ENCODE results near the gene BLVRA. TPM values are rescaled to one million over a fixed set of nuclear protein-coding genes. Genes with fewer than 3 reads are reported as not detected.
"Not testable (repeated sequence)": the region's sequence is repeated elsewhere in the genome, so short reads cannot be mapped to it uniquely, and the experiment has no call there.

Gene BLVRA
- total RNA-seq, 3 donors from 2014 or later, result 56.9 to 80.6 (median 62.9) TPM

DNA sequence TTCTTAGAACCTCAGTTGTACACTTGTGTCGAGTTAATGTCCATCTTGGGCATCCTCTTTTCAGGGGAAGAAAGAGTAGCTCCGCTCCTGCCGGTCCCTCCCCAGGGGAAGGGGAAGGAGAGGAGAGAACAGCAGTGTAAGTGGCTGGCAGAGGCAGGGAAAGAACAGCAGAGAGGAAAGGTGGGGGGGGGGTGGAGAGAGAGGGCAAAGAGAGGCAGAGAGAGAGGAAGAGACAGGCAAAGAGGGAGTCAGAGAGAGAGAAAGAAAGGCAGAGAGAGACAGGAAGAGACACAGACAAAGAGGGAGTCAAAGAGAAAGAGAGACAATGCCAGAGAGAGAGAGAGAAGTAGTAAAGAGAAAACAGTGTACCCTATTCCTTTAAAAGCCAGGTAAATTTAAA, 56.9 kb downstream of the BLVRA start:
- Histone ChIP-seq H3K36me3 (no peaks in the 10 kb centered on the region), H3K4me1 (no peaks in the 10 kb centered on the region), H3K9me3 (no peaks in the 10 kb centered on the region), H3K27ac (no peak overlapping the region), H3K4me3 (no peak overlapping the region), H3K27me3 (no peaks in the 10 kb centered on the region)
- intact Hi-C loops (cut with DNase I; ENCODE audit: low total_unique reads), result no loop called here
- DNase-seq (ENCODE audit: low spot score in 2 of 2), result no peak
- no peak for TF ChIP-seq POLR2A (IDR thresholded peaks at IDR 0.05)
- TF ChIP-seq, protein P1, sequence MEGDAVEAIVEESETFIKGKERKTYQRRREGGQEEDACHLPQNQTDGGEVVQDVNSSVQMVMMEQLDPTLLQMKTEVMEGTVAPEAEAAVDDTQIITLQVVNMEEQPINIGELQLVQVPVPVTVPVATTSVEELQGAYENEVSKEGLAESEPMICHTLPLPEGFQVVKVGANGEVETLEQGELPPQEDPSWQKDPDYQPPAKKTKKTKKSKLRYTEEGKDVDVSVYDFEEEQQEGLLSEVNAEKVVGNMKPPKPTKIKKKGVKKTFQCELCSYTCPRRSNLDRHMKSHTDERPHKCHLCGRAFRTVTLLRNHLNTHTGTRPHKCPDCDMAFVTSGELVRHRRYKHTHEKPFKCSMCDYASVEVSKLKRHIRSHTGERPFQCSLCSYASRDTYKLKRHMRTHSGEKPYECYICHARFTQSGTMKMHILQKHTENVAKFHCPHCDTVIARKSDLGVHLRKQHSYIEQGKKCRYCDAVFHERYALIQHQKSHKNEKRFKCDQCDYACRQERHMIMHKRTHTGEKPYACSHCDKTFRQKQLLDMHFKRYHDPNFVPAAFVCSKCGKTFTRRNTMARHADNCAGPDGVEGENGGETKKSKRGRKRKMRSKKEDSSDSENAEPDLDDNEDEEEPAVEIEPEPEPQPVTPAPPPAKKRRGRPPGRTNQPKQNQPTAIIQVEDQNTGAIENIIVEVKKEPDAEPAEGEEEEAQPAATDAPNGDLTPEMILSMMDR (IDR thresholded peaks at IDR 0.05), result no peak
- no peak for TF ChIP-seq POLR2AphosphoS5 (IDR thresholded peaks at IDR 0.05)

DNA sequence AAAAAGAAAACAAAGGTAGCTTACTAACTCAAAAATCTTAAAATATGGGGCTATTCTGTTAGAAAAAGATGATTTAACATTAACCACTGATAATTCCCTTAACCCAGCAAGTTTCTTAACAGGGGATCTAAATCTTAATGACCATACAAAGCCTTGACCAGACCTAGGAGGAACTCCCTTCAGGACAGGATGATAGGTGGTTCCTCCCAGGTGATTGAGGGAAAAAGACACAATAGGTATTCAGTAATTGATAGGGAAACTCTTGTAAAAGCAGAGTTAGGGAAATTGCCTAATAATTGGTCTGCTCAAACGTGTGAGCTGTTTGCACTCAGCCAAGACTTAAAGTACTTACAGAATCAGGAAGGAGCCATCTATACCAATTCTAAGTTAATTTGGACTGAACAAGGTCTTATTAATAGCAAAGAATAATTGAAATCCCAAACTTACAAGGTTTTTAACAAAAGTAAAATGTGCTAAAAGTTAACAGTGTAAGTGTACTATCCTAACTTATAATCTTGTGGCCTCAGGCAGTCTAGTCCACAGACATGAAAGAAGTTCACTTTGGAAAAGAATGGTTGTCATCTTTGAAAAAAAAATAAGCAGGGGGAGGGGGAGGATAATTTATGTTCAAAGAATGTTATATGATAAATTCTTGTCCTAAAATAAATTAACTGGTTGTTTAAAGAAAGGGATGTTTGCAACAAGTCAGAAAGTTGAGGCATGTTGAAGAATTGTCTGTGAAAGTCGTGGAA, 57.7 kb downstream of the BLVRA start:
- H3K36me3 ChIP-seq; H3K9me3 ChIP-seq; intact Hi-C loops (cut with DNase I; ENCODE audit: low total_unique reads); H3K27ac ChIP-seq; DNase-seq (ENCODE audit: low spot score in 2 of 2); H3K27me3 ChIP-seq; H3K4me1 ChIP-seq; H3K4me3 ChIP-seq: not testable (repeated sequence)

DNA sequence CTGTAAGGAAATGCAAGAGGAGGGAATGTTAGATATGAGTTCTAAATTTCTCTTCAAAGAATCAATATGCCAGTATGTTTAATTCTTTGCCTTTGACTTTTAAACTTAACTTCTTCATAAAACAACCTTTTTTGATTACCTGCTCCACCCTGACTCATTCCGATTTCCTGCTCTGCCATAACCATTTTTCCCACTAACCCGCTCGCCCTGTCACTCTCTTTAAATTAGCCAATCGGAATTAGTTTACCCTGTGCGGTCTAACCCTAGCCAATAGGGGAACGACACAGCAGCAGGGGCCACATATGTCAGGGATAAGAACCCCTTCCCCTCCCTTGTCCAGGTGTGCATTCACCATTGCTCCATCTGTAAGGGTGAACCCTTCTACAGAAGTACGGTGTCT, 64.9 kb downstream of the BLVRA start:
- H3K27ac ChIP-seq; intact Hi-C loops (cut with DNase I; ENCODE audit: low total_unique reads); H3K4me1 ChIP-seq; H3K36me3 ChIP-seq; DNase-seq (ENCODE audit: low spot score in 2 of 2); H3K4me3 ChIP-seq; H3K9me3 ChIP-seq; H3K27me3 ChIP-seq: not testable (repeated sequence)

DNA sequence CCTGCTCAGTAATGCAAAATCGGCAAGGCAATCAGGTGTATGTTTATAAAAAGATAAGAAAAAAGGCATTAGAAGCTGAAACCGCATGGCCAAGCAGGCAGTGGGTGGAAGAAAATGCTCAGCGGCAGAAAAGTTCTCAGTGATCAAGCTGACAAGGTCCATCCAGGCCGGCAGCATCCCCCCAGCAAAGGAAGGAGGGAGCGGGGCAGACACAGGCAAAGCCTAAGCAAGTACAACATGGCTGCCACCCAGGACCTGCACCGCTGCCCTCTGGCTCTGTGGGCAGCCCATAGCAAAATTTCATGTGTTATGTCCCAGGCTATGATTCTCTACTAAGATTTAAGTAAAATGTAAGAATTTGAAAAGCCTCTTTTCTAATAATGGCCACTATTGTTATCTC, 65.5 kb downstream of the BLVRA start:
- no peaks in the 10 kb centered on the region for H3K4me1 ChIP-seq
- H3K27me3 ChIP-seq, result no peaks in the 10 kb centered on the region

DNA sequence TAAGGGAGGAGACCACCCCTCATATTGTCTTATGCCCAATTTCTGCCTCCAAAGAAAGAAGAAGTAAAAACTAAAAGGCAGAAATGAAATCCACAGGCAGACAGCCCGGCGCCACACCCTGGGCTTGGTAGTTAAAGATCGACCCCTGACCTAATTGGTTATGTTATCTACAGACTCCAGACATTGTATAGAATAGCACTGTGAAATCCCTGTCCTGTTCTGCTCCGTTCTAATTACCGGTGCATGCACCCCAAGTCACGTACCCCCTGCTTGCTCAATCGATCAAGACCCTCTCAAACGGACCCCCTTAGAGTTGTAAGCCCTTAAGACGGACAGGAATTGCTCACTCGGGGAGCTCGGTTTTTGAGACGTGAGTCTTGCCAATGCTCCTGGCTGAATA, 66.0 kb downstream of the BLVRA start:
- not testable (repeated sequence) for H3K27ac ChIP-seq

More for the DNA sequence above, 65.5 kb downstream of the BLVRA start:
- no peak for DNase-seq (ENCODE audit: low spot score in 2 of 2)
- H3K36me3 ChIP-seq, result no peaks in the 10 kb centered on the region
- H3K9me3 ChIP-seq, result no peaks in the 10 kb centered on the region
- intact Hi-C loops (cut with DNase I; ENCODE audit: low total_unique reads), result no loop called here
- no peak overlapping the region for H3K4me3 ChIP-seq
- TF ChIP-seq POLR2AphosphoS5 (IDR thresholded peaks at IDR 0.05), result no peak
- no peak for TF ChIP-seq POLR2A (IDR thresholded peaks at IDR 0.05)
- TF ChIP-seq, protein P1 (IDR thresholded peaks at IDR 0.05), result no peak
- H3K27ac ChIP-seq, result no peak overlapping the region

DNA sequence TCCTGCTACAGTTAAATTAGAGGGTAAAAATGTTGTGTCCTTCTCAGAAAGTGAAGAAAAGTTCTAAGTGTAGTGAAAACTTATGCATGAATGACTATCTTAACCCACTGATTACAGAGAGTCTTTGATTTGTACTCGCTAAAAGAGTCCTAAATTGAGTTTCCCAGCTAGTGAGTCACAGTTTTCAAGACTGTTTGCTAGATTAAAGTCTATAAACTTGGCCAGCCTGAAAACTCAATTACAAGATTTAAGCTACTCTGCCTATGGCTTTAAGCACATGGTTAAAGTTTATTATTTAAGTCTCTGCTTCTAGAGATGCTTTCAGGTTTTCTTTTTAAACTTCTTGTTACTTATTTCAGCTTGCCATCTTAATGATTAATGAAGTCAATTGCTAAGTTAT, 66.5 kb downstream of the BLVRA start:
- H3K27ac ChIP-seq, result no peak overlapping the region
- no peaks in the 10 kb centered on the region for H3K27me3 ChIP-seq
- intact Hi-C loops (cut with DNase I; ENCODE audit: low total_unique reads), result no loop called here
- H3K9me3 ChIP-seq, result no peaks in the 10 kb centered on the region
- no peaks in the 10 kb centered on the region for H3K4me1 ChIP-seq
- TF ChIP-seq, protein P1 (IDR thresholded peaks at IDR 0.05), result no peak
- TF ChIP-seq POLR2A (IDR thresholded peaks at IDR 0.05) (no peak), POLR2AphosphoS5 (IDR thresholded peaks at IDR 0.05) (no peak)
- DNase-seq (ENCODE audit: low spot score in 2 of 2), result no peak
- no peak overlapping the region for H3K4me3 ChIP-seq
- no peaks in the 10 kb centered on the region for H3K36me3 ChIP-seq

More for the DNA sequence above, 66.0 kb downstream of the BLVRA start:
- H3K36me3 ChIP-seq; H3K4me3 ChIP-seq; H3K27me3 ChIP-seq; DNase-seq (ENCODE audit: low spot score in 2 of 2); H3K4me1 ChIP-seq; intact Hi-C loops (cut with DNase I; ENCODE audit: low total_unique reads); H3K9me3 ChIP-seq: not testable (repeated sequence)

DNA sequence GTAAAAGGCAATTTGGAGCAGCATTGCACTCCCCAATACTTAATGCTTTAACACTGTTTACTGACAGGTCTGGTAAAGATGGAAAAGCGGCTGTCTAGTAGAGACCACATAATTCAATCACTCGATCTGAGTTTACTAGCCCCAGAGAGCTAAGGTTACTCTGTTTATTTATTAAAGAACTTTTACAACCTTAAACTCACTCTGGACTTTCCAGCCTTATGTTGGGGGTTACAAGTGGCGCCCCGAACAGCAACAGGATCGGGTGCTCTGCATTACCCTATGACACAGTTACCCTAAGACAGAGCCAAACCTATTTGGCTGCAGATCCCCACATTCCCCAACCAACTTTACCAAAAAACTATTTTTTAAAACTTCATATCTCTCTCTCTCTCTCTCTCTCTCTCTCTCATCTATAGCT, 66.9 kb downstream of the BLVRA start:
- H3K27ac ChIP-seq, result no peak overlapping the region
- no peaks in the 10 kb centered on the region for H3K36me3 ChIP-seq
- intact Hi-C loops (cut with DNase I; ENCODE audit: low total_unique reads), result no loop called here
- H3K27me3 ChIP-seq, result no peaks in the 10 kb centered on the region
- no peak overlapping the region for H3K4me3 ChIP-seq
- no peaks in the 10 kb centered on the region for H3K4me1 ChIP-seq
- no peak for TF ChIP-seq POLR2A (IDR thresholded peaks at IDR 0.05)
- TF ChIP-seq, protein P1 (IDR thresholded peaks at IDR 0.05), result no peak
- no peak for TF ChIP-seq POLR2AphosphoS5 (IDR thresholded peaks at IDR 0.05)
- H3K9me3 ChIP-seq, result no peaks in the 10 kb centered on the region
- no peak for DNase-seq (ENCODE audit: low spot score in 2 of 2)

DNA sequence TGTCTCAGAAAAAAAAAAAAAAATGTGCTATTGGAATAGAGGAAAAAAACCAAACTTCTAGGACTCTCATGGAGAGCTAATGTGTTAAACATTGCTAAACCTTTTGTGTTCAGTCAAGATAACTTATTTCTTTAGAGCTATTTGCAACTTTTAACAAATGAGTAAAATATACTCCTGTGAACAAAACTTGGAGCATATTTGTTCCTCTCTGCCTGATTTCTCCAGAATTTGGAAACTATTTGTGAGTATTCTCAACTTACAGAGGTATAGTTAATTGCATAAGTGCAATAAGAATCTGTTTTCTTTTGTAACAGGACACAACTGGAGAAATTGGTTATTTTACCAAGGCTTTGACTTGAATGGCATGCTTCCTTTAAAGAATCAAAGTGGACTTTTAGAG, 72.4 kb downstream of the BLVRA start:
- H3K4me1 ChIP-seq; DNase-seq (ENCODE audit: low spot score in 2 of 2); H3K27me3 ChIP-seq; H3K4me3 ChIP-seq; H3K27ac ChIP-seq; H3K36me3 ChIP-seq; intact Hi-C loops (cut with DNase I; ENCODE audit: low total_unique reads): not testable (repeated sequence)
- H3K9me3 ChIP-seq, result peaks cover 9 to 10% of the 10 kb centered on the region in 2 donors
